ENCODE measurements around the gene PDIA5. TPM values are rescaled to one million over a fixed set of nuclear protein-coding genes. Genes with fewer than 3 reads are reported as not detected.
A peak's percentile ranks its signal among the peaks of the same experiment; 100 is the strongest.

Gene PDIA5
- 40.4 TPM for total RNA-seq (ENCODE audit: insufficient read depth, low replicate concordance)

- DNase-seq (ENCODE audit: low spot score): peak; percentile 97
Measured at GRCh38 chr3:123066896-123067688, at the start of gene PDIA5. TSS of gene PDIA5 (plus strand) at chr3:123067025. CDS start at chr3:123067165, 140 bp downstream.

DNA sequence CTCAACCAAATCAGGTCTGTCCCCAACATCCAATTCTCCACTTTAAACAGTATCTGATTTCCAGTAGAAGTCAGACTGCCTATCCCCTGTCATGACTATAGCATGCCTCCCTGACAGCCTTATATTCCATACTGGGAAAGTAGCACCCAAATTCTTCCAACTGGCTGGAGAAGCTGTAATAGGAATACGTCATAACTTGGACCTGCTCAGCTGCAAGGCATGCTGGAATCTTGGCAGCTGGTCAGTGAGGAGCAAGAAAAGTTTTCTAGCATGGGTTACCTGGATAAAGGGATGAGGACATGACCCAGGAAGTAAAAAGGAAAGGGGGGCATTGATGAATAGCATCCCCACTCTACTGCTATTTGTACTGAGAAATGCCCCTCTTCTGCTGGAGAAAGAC is 48.1 kb upstream of the PDIA5 start:
- no peak for DNase-seq (ENCODE audit: low spot score)

GRCh38 chr3:123019161-123019560 is 47.7 kb upstream of the PDIA5 start:
- DNase-seq (ENCODE audit: low spot score): no peak

GRCh38 chr3:123019591-123019990 is 47.2 kb upstream of the PDIA5 start:
- DNase-seq (ENCODE audit: low spot score): no peak

DNA sequence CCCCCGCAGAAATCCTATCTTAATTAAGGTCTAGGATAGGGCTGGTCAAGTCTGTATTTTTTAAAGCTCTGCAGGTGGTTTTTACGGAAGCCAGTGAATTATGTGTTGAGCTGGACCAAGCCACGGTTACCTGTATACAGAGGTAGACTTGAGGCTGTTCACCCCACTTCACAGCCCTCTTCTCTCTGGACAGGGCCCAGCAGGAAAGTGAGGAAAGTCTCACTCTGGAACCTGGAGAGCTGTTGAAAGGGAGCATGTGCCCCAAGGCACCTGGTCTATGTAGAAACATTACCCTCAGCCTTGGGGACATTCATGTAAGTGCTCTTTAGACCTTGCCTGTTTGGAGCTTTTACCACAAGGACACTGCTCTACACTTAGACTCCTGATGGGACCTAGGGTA is 46.1 kb upstream of the PDIA5 start:
- DNase-seq (ENCODE audit: low spot score): no peak

GRCh38 chr3:123021388-123021787 is 45.4 kb upstream of the PDIA5 start:
- DNase-seq (ENCODE audit: low spot score): no peak

GRCh38 chr3:123021996-123022510 is 44.8 kb upstream of the PDIA5 start:
- no peak for DNase-seq (ENCODE audit: low spot score)

GRCh38 chr3:123024056-123024455 is 42.8 kb upstream of the PDIA5 start:
- no peak for DNase-seq (ENCODE audit: low spot score)

- DNase-seq (ENCODE audit: low spot score): peak; percentile 29
Measured at GRCh38 chr3:123025642-123026521, 40.9 kb upstream of the PDIA5 start.

DNA sequence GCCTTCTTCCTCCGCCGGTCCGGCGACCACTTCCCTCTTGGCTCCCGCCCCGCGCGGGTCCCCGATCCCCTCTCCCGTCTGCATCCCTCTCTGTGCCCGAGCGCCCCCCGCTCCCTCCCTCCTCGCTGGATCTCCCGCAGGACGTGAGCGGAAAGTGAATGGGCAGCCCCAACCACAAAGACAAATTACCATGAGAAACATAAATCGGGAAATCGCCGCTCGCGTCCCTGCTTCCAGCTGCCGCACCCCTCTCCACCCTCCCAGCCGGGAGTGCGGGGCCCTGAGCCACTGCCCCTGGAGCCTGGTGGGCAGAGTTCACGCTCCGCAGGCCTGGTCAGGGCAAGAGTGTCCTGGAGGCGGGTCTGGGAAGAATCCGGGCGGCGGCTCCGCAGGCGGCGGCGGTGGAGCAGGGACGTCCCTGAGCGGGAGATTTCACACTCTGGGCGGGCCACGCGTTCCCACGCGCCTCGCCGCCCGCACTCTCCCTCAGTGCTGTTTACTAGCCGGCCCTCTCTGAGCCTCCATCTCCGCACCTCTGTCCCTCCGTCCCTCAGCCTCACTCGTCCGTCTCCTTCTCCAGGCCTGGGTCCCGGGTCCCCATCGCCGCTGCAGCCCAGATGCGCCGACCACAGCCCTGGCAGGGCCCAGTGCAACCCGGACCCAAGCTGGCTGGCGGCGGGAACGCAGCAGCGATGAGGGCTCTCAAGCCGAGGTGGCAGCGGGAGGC is 40.1 kb upstream of the PDIA5 start:
- DNase-seq (ENCODE audit: low spot score): no peak

GRCh38 chr3:123027292-123028232 is 39.3 kb upstream of the PDIA5 start, which contains the start of gene SEMA5B:
TSS of gene SEMA5B (minus strand) at chr3:123027763. CDS start at chr3:122961263, 66,500 bp downstream.
- DNase-seq (ENCODE audit: low spot score): peak; percentile 31

- DNase-seq (ENCODE audit: low spot score): peak; percentile 80
Measured at GRCh38 chr3:123028233-123028828, 38.5 kb upstream of the PDIA5 start.

DNA sequence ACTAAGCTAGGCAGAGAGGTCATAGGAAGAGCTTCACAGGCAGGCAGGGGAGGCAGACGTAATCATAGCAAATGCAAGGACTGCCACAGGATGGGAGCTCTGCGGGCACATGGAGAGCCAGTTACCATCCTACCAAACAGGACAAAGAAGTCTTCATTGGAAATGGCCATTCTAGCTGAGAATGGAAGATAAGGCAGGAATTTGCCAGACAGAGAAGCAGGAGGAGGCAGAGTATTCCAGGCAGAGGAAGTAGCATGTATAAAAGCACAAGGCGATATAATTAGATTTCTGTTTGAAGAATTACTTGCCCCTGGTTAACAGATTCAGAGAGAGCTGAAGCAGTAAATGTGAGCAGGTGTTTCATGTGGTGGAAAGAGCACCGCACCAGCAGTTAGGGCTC is 35.8 kb upstream of the PDIA5 start:
- no peak for DNase-seq (ENCODE audit: low spot score)

DNA sequence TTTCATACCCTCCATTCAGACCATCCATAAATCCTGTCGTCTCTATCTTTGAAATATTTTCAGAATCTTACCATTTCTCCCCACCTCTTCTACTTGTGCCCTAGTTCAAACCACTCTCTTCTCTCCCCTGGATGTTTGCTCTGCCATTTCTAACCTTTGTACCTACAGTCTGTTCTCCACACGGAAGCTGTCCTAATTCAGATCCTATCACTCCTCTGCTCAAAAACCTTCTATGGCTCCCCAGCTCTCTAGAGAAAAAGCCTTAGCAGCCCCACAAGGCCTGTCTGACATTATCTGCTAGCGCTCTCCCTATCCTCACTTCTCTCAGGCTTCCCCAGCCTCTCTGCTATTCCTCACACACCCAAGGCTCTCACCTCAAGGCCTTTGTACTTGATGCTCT is 34.8 kb upstream of the PDIA5 start:
- DNase-seq (ENCODE audit: low spot score): no peak

- no peak for DNase-seq (ENCODE audit: low spot score)
Measured at GRCh38 chr3:123034120-123034519, 32.7 kb upstream of the PDIA5 start.

DNA sequence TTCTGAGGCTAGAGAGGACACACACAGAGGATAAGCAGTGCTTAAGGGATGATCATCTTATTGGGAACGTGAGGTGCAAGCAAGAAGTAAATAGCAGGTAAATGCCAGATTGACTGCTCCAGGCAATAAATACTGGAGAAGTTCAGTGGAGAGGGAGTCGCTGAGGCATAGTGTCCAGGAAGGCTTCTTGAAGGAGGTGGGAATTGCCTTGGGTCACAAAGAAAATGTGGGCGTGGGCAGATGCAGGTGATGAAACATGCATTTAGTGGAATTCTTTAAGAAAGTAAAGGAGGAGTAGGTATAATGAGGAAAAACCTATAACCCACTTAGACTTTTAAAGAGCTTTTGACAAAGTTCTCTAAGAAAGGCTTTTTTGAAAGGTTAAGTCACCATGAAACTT is 31.8 kb upstream of the PDIA5 start:
- DNase-seq (ENCODE audit: low spot score): no peak

DNA sequence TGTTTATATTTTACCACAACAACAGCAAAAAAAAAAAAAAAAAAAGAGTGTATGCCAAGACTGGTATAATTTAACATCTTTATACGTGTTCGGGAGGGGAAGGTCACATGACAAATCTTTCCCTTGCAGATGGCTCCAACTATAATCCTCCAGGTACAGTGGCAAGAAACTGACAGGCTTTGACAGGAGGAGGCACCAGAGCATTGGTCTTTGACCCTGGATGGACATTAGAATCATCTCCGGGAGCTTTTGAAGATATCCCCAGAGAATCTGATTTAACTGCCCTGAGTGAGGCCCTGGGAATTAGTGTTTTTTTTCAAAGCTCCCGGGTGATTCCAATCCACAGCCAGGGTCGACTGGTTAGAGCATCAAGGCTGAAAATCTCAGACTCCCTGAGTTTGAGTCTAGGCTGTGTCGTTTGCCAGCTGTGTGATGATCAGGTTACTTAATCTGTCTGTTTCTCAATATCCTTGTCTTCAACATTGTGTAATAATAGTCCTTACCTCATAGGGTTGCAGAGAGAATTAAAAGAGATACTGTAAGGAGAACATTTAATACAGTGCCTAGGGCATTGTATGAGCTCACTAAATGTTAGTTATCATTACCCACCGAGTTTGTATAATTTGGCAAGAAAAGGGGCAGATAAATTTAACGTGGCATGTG is 30.3 kb upstream of the PDIA5 start:
- no peak for DNase-seq (ENCODE audit: low spot score)

DNA sequence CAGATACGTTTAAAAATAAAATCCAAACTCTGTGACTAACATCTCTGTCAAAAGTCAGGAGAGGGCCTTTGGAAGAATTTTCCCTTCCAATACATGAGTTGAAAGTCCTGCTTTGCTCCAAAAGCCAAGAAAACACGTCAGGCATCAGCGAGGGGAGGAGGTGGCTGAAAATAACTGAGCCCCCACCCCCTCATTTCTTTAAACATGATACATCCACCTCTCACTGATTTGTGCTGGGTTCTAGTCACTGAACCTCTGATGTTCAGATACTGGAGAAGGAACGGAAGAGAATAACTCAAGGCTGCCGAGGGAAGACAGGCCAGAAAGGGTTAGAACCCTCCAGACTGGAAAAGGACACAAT is 29.8 kb upstream of the PDIA5 start:
- no peak for DNase-seq (ENCODE audit: low spot score)

DNA sequence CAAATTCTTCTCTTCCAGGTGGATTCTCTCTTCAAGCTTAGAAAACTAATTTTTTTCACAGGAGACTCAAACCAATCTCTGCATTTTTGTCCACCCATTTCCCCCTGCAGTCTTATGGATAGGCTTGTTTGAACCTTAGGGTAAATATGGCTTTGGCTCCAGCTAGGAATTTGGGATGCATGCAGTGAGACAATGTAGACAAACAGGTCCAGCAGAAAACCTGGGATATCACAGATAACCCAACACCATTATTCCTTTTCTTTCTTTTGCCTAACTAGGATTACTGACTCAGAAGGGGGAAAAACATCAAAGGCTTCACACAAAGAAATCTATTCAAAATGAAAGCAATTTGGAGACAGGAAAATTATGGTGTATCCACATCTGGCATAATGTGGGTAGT is 28.1 kb upstream of the PDIA5 start:
- no peak for DNase-seq (ENCODE audit: low spot score)

DNA sequence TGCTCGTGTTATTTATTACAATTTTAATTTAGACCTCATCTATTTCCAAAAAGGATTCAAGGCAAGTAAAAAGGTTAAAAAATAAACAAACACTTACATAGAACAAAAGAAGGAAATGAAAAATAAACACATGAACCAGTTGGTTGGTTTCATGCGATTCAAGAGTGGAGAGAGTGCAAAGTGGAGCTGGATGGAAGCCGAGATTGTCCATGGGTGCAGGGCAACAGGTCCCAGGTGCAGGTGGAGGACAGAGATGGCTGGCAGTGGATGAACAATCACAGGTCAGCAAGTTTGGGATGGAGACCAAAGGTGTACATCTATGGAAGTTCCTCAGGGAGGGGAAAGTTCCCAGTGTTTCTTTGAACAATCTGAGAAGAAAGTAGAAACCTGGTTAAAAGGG is 27.6 kb upstream of the PDIA5 start:
- DNase-seq (ENCODE audit: low spot score): no peak
